ENCODE results near the gene EEFSEC. TPM values are rescaled to one million over a fixed set of nuclear protein-coding genes. Genes with fewer than 3 reads are reported as not detected.
A peak's percentile ranks its signal among the peaks of the same experiment; 100 is the strongest.

EEFSEC gene
- total RNA-seq, 2 donors from 2014 or later = 3.4 to 20.3 TPM

DNA sequence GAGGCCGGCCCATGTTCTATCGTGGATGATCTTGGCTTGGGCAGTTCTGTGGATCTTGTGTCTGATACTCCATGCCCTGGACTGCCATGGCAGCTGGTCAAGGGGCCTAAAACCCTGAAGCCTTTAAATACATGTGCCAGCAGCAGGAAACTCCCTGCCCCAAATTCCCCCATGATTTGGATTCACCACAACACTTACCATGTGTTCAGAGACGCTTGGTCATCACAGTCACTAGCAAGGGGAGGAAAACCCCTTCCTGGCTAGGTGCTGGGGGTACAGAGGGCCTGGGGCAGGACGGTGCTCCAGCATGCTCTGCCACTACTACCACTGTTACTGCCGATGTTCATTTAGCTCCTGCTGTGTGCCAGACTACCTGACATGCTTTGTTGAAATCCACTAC, 219.0 kb downstream of the EEFSEC start:
- peak; percentile 35 to 68 for ATAC-seq
- no peak for DNase-seq (ENCODE audit: low spot score in 2 of 2)
- Mint-ChIP-seq H3K36me3 (no peaks in the 10 kb centered on the region), H3K27ac (peak overlapping the region; percentile 7 to 68), H3K9me3 (no peaks in the 10 kb centered on the region)

DNA sequence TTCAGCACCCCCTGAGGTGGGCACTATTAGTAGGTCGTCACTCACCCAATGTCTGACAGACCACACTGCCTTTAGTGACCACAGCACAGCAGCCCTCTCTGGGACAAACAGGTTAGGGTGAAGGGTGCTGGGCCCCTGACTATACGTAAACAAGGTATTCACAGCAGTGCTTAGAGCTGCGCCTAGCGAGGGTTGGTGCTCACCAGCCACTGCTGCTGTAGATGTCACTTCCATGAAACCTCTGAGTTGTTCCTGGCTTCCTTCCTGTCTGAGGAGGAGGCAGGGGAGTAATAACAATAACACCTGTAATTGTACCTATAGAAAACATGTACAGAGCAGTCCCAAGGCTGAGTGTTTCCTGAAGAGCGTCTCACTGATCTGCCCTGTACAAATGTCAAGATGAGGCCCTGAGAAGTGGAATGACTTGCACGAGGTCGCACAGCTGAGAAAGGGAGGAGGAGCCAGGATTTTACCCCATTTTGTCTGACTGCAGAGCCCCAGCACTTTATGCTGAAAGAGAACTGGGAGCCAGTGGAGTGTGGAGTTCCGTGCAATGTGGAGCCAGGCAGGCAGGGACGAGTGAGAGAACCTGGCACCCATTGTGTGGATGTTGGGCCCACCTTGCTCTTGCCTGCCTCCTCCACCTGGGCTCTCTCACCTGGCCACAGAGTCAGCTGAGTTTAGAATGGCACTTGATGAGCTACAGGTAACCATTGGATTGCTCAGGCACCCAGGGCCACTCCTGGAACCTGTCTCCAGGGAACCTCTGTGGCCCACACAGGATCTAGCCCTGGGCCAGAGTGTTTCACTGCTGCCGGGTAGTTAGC, 219.6 kb downstream of the EEFSEC start:
- ATAC-seq = peak; percentile 64 to 76
- Mint-ChIP-seq H3K36me3 (no peaks in the 10 kb centered on the region), H3K9me3 (no peaks in the 10 kb centered on the region), H3K27ac (peak overlapping the region; percentile 7 to 68)
- no peak for DNase-seq (ENCODE audit: low spot score in 2 of 2)

GRCh38 chr3:128374746-128375445, 221.6 kb downstream of the EEFSEC start:
- DNase-seq (ENCODE audit: low spot score in 2 of 2) = no peak
- no peak overlapping the region for H3K27ac Mint-ChIP-seq
- no peak for ATAC-seq
- no peaks in the 10 kb centered on the region for H3K36me3 Mint-ChIP-seq
- H3K9me3 Mint-ChIP-seq = no peaks in the 10 kb centered on the region

GRCh38 chr3:128376516-128376915, 223.2 kb downstream of the EEFSEC start:
- no peaks in the 10 kb centered on the region for H3K9me3 Mint-ChIP-seq
- H3K27ac Mint-ChIP-seq = no peak overlapping the region
- H3K36me3 Mint-ChIP-seq = no peaks in the 10 kb centered on the region
- ATAC-seq (no peak), DNase-seq (ENCODE audit: low spot score in 2 of 2) (no peak)

DNA sequence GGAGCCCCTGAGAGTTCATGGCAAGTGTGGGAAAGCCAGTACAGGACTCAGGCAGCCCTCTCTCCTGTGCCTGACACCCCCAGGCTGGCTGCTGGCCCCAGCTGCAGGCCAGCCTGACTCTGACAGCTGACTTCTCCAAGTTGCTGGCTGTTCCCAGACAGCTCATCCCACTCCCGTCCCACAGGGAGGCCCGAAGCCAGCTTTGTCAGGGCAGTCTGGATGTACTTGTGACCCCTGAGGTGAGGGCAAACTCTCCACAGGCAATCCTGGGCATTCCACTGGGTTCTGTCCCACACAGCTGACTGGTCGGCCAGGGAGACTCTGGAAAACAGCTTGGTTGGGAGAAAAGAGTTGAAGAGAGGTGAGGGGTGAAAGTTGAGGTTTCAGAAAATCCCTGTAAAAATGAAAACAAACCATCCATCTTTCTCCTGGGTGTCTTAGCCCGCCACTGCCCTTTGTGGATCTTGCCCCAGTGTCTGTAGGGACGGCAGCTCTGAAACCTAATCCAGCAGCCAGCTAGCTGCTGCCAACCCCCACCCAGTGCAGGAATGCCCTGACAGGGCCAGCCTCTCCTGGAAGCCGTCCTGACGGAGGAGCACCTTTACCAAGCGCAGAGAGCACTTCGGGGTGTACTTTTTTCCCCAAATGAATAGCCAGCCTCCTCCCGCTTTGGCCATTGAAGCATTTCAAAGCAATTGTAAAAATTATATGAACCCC, 225.5 kb downstream of the EEFSEC start:
- H3K36me3 Mint-ChIP-seq = no peaks in the 10 kb centered on the region
- H3K27ac Mint-ChIP-seq = peak overlapping the region in 1 of 2 donors; percentile 72
- DNase-seq (ENCODE audit: low spot score in 2 of 2) (no peak), ATAC-seq (no peak)
- H3K9me3 Mint-ChIP-seq = no peaks in the 10 kb centered on the region

DNA sequence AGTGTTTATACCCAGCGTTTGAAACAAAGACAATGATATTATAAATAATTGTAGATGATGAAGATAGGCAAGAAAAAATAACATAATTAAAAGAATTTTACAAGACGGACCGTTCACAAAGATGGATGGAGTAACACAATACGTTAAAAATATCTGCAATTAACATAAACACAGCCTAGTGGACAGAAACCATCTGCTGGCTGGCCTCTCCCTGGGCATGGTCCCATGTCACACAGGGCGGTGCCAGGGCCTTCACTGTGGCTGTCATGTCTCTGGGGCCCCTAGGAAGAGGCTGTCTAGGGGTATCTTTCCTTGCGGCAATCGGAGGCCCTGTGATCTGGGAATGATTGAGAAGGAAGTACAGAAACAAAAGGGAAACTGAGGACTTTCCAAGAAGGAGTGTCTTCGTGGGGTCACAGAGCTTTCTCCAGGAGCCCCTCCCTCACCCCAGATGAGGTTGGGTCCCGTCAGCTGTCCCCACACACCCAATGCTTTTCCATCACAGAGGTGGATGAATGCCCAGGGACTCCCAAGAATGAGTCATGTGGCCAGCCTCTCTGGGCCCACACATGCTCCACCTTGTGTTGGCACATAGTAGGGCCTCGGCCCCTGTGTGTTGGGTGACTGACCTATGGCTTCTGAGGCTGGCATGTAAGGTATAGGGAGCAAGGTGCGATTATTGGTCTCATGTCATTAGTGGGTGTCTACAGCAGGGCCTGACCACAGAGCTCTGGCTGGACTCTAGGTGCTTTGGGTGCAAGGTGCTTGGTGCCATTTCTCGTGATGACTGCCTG, 226.3 kb downstream of the EEFSEC start:
- Mint-ChIP-seq H3K27ac (peak overlapping the region; percentile 12 to 72), H3K36me3 (no peaks in the 10 kb centered on the region), H3K9me3 (no peaks in the 10 kb centered on the region)
- DNase-seq (ENCODE audit: low spot score in 2 of 2) = no peak
- ATAC-seq = no peak

- Mint-ChIP-seq H3K36me3 (no peaks in the 10 kb centered on the region), H3K9me3 (no peaks in the 10 kb centered on the region), H3K27ac (peak overlapping the region in 1 of 2 donors; percentile 24)
- ATAC-seq (no peak), DNase-seq (ENCODE audit: low spot score in 2 of 2) (no peak)
Observed at GRCh38 chr3:128380295-128380694, 227.0 kb downstream of the EEFSEC start.

- Mint-ChIP-seq H3K27ac (peak overlapping the region in 1 of 2 donors; percentile 24), H3K9me3 (no peaks in the 10 kb centered on the region), H3K36me3 (no peaks in the 10 kb centered on the region)
- ATAC-seq (no peak), DNase-seq (ENCODE audit: low spot score in 2 of 2) (no peak)
Observed at GRCh38 chr3:128380719-128381118, 227.4 kb downstream of the EEFSEC start.

- no peaks in the 10 kb centered on the region for H3K36me3 Mint-ChIP-seq
- H3K9me3 Mint-ChIP-seq = no peaks in the 10 kb centered on the region
- no peak for DNase-seq (ENCODE audit: low spot score in 2 of 2)
- ATAC-seq = no peak
- no peak overlapping the region for H3K27ac Mint-ChIP-seq
Observed at GRCh38 chr3:128381609-128382008, 228.3 kb downstream of the EEFSEC start.

DNA sequence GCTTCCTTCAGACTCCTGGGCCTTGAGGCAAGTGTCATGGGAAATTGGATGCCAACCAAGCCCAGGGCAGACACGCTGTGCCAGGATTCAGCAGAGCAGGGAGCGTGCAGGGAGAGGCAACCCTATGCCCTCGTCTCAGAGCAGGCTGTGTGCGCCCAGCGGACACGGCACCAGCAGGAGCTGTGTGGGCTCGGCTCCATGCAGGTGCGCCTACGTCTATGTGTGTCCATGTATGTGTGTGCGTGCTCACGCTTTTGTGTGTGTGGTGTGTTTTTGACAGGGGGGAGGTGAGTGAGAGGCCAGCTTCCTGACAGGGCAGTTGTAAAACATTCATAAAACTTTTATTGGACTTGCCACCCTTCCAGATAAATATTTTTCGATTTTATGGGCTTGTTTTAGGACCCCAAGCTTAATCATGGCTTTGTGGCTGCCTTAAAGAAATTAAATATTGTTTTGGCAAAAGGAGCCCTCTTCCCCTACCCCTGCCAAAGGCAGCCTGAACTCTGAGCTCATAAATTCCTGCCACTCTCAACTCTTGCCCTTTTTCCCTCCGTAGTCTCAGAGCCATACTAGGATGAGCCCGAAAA, 229.0 kb downstream of the EEFSEC start:
- H3K36me3 Mint-ChIP-seq = no peaks in the 10 kb centered on the region
- DNase-seq (ENCODE audit: low spot score in 2 of 2) = no peak
- ATAC-seq = no peak
- no peaks in the 10 kb centered on the region for H3K9me3 Mint-ChIP-seq
- no peak overlapping the region for H3K27ac Mint-ChIP-seq

GRCh38 chr3:128383316-128384235, 230.3 kb downstream of the EEFSEC start:
- DNase-seq (ENCODE audit: low spot score in 2 of 2) (peak in 1 of 2 donors; percentile 32), ATAC-seq (peak in 1 of 2 donors; percentile 45)
- no peaks in the 10 kb centered on the region for H3K9me3 Mint-ChIP-seq
- peak overlapping the region; percentile 50 to 81 for H3K27ac Mint-ChIP-seq
- H3K36me3 Mint-ChIP-seq = no peaks in the 10 kb centered on the region

DNA sequence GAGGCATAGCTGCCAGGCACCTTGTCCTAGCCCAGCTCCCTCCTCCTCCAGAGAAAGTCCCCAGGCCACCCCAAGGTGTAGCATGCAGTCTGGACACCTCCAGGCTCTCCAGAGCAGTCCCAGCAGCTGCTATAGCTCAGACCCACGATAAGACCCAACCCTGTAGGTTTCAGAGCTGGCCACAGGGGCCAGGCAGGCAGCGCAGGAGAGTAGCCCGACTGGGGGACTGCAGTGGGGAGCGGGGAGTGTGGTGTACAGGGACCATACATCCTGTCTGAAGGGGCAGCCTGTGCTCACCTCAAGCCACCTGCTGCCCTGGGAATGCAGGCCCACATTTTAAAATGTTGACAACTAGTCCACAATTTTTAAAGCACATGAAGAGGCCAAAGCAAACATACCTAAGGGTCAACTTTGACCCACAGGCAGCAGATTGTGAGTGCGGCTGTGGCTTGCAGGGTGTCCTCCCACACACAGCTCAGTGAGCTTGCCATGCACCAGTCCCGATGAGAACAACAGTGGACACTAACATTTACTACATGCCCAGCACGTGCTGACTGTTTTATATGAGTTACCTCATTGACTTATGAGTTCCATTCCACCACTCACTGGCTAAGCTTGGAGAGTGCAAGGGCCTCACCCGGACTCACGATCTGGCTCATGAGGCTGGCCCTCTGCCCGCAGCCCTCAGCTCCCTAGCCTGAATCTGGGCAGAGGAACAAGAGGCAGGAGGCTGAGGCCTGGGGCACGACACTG, 232.0 kb downstream of the EEFSEC start:
- ATAC-seq (no peak), DNase-seq (ENCODE audit: low spot score in 2 of 2) (no peak)
- Mint-ChIP-seq H3K27ac (peak overlapping the region; percentile 21 to 73), H3K9me3 (no peaks in the 10 kb centered on the region), H3K36me3 (no peaks in the 10 kb centered on the region)

GRCh38 chr3:128388932-128389331, 235.7 kb downstream of the EEFSEC start:
- ATAC-seq (no peak), DNase-seq (ENCODE audit: low spot score in 2 of 2) (no peak)
- no peaks in the 10 kb centered on the region for H3K9me3 Mint-ChIP-seq
- H3K27ac Mint-ChIP-seq = peak overlapping the region in 1 of 2 donors; percentile 50
- no peaks in the 10 kb centered on the region for H3K36me3 Mint-ChIP-seq

DNA sequence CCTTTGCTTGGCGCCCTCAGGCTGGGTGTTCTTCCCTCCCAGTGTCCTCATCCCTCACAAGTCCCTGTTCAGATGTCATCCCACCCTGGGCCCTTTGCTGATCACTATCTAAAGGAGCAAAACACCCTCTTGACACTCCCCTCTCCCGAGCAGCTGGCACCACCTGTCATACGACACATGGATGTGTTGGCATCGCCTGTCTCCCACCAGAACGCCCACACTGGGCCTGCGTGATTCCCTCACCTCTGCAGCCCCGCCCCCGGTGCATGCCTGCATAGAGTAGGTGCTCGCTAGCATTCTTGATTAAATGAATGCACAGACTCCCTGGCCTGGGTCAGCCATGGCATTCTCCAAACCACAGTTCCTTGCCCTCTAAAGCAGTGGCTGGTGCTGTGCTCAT, 237.6 kb downstream of the EEFSEC start:
- no peak for ATAC-seq
- Mint-ChIP-seq H3K27ac (peak overlapping the region in 1 of 2 donors; percentile 72), H3K36me3 (no peaks in the 10 kb centered on the region), H3K9me3 (no peaks in the 10 kb centered on the region)
- DNase-seq (ENCODE audit: low spot score in 2 of 2) = no peak

DNA sequence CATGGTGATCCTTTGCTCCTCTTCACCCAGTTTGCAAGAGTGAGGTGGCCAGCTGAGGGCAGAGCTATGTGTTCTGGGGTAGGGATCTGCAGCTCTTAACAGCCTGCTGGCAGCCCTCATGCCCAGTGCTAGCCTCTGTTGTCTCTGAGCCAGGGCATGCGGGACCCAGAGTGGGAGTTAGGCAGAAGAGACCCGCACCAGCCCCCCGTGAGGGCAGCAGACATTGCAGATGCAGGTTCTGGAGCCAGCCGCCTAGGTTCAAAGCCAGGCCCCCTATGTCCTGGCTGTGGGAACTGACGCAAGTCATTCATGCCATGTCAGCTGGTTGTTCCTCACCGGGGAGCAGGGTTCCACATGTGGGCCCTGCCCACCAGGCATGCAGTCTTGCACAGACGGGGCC, 238.7 kb downstream of the EEFSEC start:
- H3K27ac Mint-ChIP-seq = no peak overlapping the region
- no peak for DNase-seq (ENCODE audit: low spot score in 2 of 2)
- H3K36me3 Mint-ChIP-seq = no peaks in the 10 kb centered on the region
- H3K9me3 Mint-ChIP-seq = no peaks in the 10 kb centered on the region
- ATAC-seq = no peak

All from activated naive CD4-positive, alpha-beta T cell treated with anti-CD3 and anti-CD28 coated beads, Interleukin-2, amount 50 U/mL, for 72 hours (primary cell).